B cell (primary cell): ENCODE data around the gene LYST. TPM values are rescaled to one million over a fixed set of nuclear protein-coding genes. Genes with fewer than 3 reads are reported as not detected.

Experiments
- ATAC-seq: fragments of 200-7000 bp; cut with Tn5 transposase; one replicate; pipeline ENCODE4 v1.10.0; 2021; ENCODE audit warnings: low read depth, mild to moderate bottlenecking, moderate number of reproducible peaks, moderate library complexity
- CTCF ChIA-PET: fragments of 350-600 bp; sonication (Branson Sonifier 250); formaldehyde crosslinking; loops from one replicate; lab custom pipeline; 2021; ENCODE audit warnings: antibody characterized with exemption, inconsistent platforms; lab: Charles Lee
- POLR2A ChIA-PET: fragments of 350-600 bp; sonication (Branson Sonifier 250); formaldehyde crosslinking; loops from one replicate; lab custom pipeline; 2021; ENCODE audit warnings: antibody characterized with exemption; lab: Charles Lee
- DNase-seq: peaks from one replicate; pipeline ENCODE4 v3.0.0; 2013
- H2AFZ ChIP-seq: 2 replicates; pipeline ENCODE4 v1.6.1; 2012; ENCODE audit warnings: mild to moderate bottlenecking, low read depth, low read length; ENCODE audit not compliant: insufficient read depth, poor library complexity, severe bottlenecking
- H3K27ac ChIP-seq, 2 donors: 1 replicate in 1 of 2; 2 replicates in 1 of 2; pipeline ENCODE4 v1.5.1; 2012 to 2013; ENCODE audit warnings: low read length in 2 of 2, mild to moderate bottlenecking in 2 of 2, moderate library complexity in 1 of 2
- H3K27me3 ChIP-seq, 4 experiments: fragments of 200-600 bp in 1 of 4; sonication (generic) in 1 of 4; replicated peaks in 1 of 4; 1 replicate in 2 of 4; 2 replicates in 2 of 4; pipeline versions ENCODE4 v1.6.1 to v1.7.0; 2013 to 2016; ENCODE audit warnings: low read length in 3 of 4, mild to moderate bottlenecking in 2 of 4, mixed read lengths in 1 of 4, moderate library complexity in 1 of 4; ENCODE audit not compliant: insufficient read depth in 4 of 4, control insufficient read depth in 3 of 4; ENCODE audit errors: control extremely low read depth in 1 of 4
- H3K36me3 ChIP-seq, 2 experiments: replicated peaks in 1 of 2; 1 replicate in 1 of 2; 2 replicates in 1 of 2; pipeline versions ENCODE4 v1.6.1 to v1.7.1; 2013; ENCODE audit warnings: low read length in 1 of 2; ENCODE audit not compliant: insufficient read depth in 2 of 2, control insufficient read depth in 1 of 2; ENCODE audit errors: control extremely low read depth in 1 of 2, extremely low read depth in 1 of 2
- H3K4me1 ChIP-seq, 2 donors: fragments of 200-600 bp in 1 of 2; sonication (generic) in 1 of 2; 1 replicate in 1 of 2; 2 replicates in 1 of 2; pipeline versions ENCODE4 v1.5.1 to v1.6.1; 2013 to 2017; ENCODE audit warnings: low read length in 2 of 2; ENCODE audit not compliant: control insufficient read depth in 2 of 2, insufficient read depth in 2 of 2
- H3K4me2 ChIP-seq: replicated peaks from 2 replicates; pipeline ENCODE3; 2012; ENCODE audit warnings: mild to moderate bottlenecking, low read depth, low read length; ENCODE audit not compliant: poor library complexity, severe bottlenecking
- H3K4me3 ChIP-seq, 5 experiments: fragments of 200-600 bp in 1 of 5; sonication (generic) in 1 of 5; 1 replicate in 3 of 5; 2 replicates in 2 of 5; pipeline versions ENCODE4 v1.5.1 to v1.7.0; 2011 to 2016; ENCODE audit warnings: low read length in 4 of 5, mild to moderate bottlenecking in 4 of 5, low read depth in 2 of 5, control low read depth in 1 of 5, moderate library complexity in 1 of 5; ENCODE audit not compliant: insufficient read depth in 1 of 5; ENCODE audit errors: control extremely low read depth in 1 of 5, extremely low read depth in 1 of 5
- H3K79me2 ChIP-seq: fragments of 200-600 bp; sonication (generic); one replicate; pipeline ENCODE4 v1.6.0; 2016; ENCODE audit warnings: low read length; ENCODE audit not compliant: control insufficient read depth, insufficient read depth
- H3K9ac ChIP-seq: fragments of 200-600 bp; sonication (generic); 2 replicates; pipeline ENCODE4 v1.6.1; 2017; ENCODE audit warnings: mild to moderate bottlenecking, low read length, moderate library complexity
- H3K9me3 ChIP-seq, 3 donors: one replicate each; pipeline versions ENCODE4 v1.6.1 to v1.7.1; 2013; ENCODE audit warnings: low read length in 2 of 3; ENCODE audit not compliant: control insufficient read depth in 2 of 3, insufficient read depth in 1 of 3; ENCODE audit errors: control extremely low read depth in 1 of 3
- H4K20me1 ChIP-seq: 2 replicates; pipeline ENCODE4 v1.6.0; 2012; ENCODE audit warnings: mild to moderate bottlenecking, low read length; ENCODE audit not compliant: insufficient read depth, control insufficient read depth, poor library complexity, severe bottlenecking
- H3K27ac Mint-ChIP-seq: one replicate; pipeline ENCODE4 v1.8.0; 2021; ENCODE audit warnings: mixed read lengths
- H3K27me3 Mint-ChIP-seq: one replicate; pipeline ENCODE4 v1.8.0; 2021; ENCODE audit warnings: mixed read lengths
- H3K4me1 Mint-ChIP-seq: one replicate; pipeline ENCODE4 v1.8.0; 2021; ENCODE audit warnings: mixed read lengths
- H3K4me3 Mint-ChIP-seq: one replicate; pipeline ENCODE4 v1.8.0; 2021; ENCODE audit warnings: mixed read lengths
- H3K9me3 Mint-ChIP-seq: one replicate; pipeline ENCODE4 v1.8.0; 2022; ENCODE audit warnings: mixed read lengths; ENCODE audit not compliant: insufficient read depth
- CTCF ChIP-seq: fragments of 200-600 bp; IDR thresholded peaks from one replicate; pipeline ENCODE4 v1.8.0; 2022; ENCODE audit warnings: antibody characterized with exemption, mild to moderate bottlenecking
- EZH2 ChIP-seq: IDR thresholded peaks from 2 replicates; pipeline ENCODE4 v1.6.1; 2012; ENCODE audit warnings: borderline replicate concordance, low read depth, mild to moderate bottlenecking, moderate library complexity, low read length; ENCODE audit not compliant: insufficient read depth, poor library complexity, severe bottlenecking
- WGBS: methylation state at CpG from one replicate; pipeline ENCODE4 v1.1.5; 2013; ENCODE audit warnings: missing lambda C conversion rate; ENCODE audit not compliant: insufficient coverage; 5-methylcytosine and 5-hydroxymethylcytosine counted together
- intact Hi-C: fragments of 100-400 bp; cut with micrococcal nuclease; formaldehyde crosslinking; loops from one replicate; pipeline ENCODE4 v1.10.0; 2022
- polyA plus RNA-seq: library from polyadenylated mRNA; depleted of rRNA; stranded (reverse); fragments of >200 nt; gene quantifications from 2 replicates; pipeline ENCODE4 v1.2.3, GENCODE V29; 2012
- total RNA-seq, 2 donors: library from RNA; stranded (reverse); fragments of 120-200 nt in 1 of 2; gene quantifications; 1 replicate in 1 of 2; 2 replicates in 1 of 2; pipeline versions ENCODE4 v1.2.3 to v1.2.4, GENCODE V29; 2013 to 2022

The LYST gene
- total and polyA plus RNA-seq, 2 donors (not counting 1 experiment from before 2014, with no cell fraction given) = 50.4 to 120 TPM

GRCh38 chr1:235901461-235901860 is 34.8 kb upstream of the LYST start:
- Mint-ChIP-seq H3K27me3 (no peaks in the 10 kb centered on the region), H3K4me1 (peaks cover 18% of the 10 kb centered on the region), H3K27ac (no peak overlapping the region), H3K4me3 (no peak overlapping the region), H3K9me3 (no peaks in the 10 kb centered on the region)
- no peaks in the 10 kb centered on the region for H3K79me2 ChIP-seq
- DNase-seq (no peak), ATAC-seq (no peak)
- no peak overlapping the region for H3K4me2 ChIP-seq
- H3K4me3 ChIP-seq = no peak overlapping the region
- H3K27ac ChIP-seq = no peak overlapping the region
- peaks cover 6 to 7% of the 10 kb centered on the region in 2 donors for H3K4me1 ChIP-seq
- H3K27me3 ChIP-seq = no peaks in the 10 kb centered on the region
- intact Hi-C loops = no loop called here
- no peaks in the 10 kb centered on the region for H3K36me3 ChIP-seq
- 25% methylated on average over 2 of the region's 2 CpGs for WGBS
- CTCF ChIA-PET = interaction anchor here (0.7 kb wide), 1 partner anchor 56 kb away, joined by 3 read pairs; no protein-coding TSS in a partner anchor
- TF ChIP-seq CTCF (no peak), EZH2 (no peak)
- H3K9me3 ChIP-seq = peaks cover 0 to 9% (median 0%) of the 10 kb centered on the region in 3 donors
- H4K20me1 ChIP-seq = no peaks in the 10 kb centered on the region
- no peak overlapping the region for H3K9ac ChIP-seq
- no peak overlapping the region for H2AFZ ChIP-seq
- POLR2A ChIA-PET = no interaction called here

DNA sequence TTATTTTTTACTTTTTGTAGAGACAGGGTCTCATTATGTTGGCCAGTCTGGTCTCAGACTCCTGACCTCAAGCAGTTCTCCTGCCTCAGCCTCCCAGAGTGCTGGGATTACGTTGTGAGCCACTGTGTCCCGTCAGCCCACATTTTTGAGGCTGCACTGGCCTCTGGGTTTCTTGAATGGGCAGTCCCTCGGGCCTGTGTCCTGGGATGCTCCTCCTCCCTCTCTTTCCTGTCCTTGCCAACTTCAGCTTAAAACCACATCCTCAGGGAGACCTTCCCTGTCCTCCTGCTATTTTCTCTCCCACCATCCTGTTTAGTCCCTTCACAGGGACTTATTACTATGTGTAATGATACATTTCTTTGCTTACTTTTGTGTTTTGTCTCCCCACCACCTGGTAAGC is 31.4 kb upstream of the LYST start:
- no peak overlapping the region for H2AFZ ChIP-seq
- H3K27me3 ChIP-seq = no peaks in the 10 kb centered on the region
- no peak overlapping the region for H3K9ac ChIP-seq
- H3K36me3 ChIP-seq = no peaks in the 10 kb centered on the region
- intact Hi-C loops = no loop called here
- peaks cover 0 to 9% (median 0%) of the 10 kb centered on the region in 3 donors for H3K9me3 ChIP-seq
- ATAC-seq = no peak
- Mint-ChIP-seq H3K9me3 (no peaks in the 10 kb centered on the region), H3K4me1 (peaks cover 26% of the 10 kb centered on the region), H3K27ac (no peak overlapping the region), H3K4me3 (no peak overlapping the region), H3K27me3 (no peaks in the 10 kb centered on the region)
- no peaks in the 10 kb centered on the region for H3K79me2 ChIP-seq
- H3K4me2 ChIP-seq = no peak overlapping the region
- no peaks in the 10 kb centered on the region for H4K20me1 ChIP-seq
- TF ChIP-seq EZH2 (no peak), CTCF (no peak)
- no peak overlapping the region for H3K27ac ChIP-seq
- no peak for DNase-seq
- CTCF ChIA-PET = interaction anchor here (1.3 kb wide), 1 partner anchor 55 kb away, joined by 4 read pairs; no protein-coding TSS in a partner anchor
- POLR2A ChIA-PET = no interaction called here
- H3K4me1 ChIP-seq = peaks cover 14 to 15% of the 10 kb centered on the region in 2 donors
- WGBS = 93% methylated on average over 3 of the region's 3 CpGs
- no peak overlapping the region for H3K4me3 ChIP-seq
